Activated CD8-positive, alpha-beta T cell treated with anti-CD3 and anti-CD28 coated beads for 36 hours (primary cell): ENCODE results near the gene TPM3. TPM values are rescaled to one million over a fixed set of nuclear protein-coding genes. Genes with fewer than 3 reads are reported as not detected.
A peak's percentile ranks its signal among the peaks of the same experiment; 100 is the strongest.

Experiments used
- ATAC-seq: fragments of 200-7000 bp; cut with Tn5 transposase; one replicate; pipeline ENCODE4 v1.10.0; 2021; ENCODE audit warnings: mild to moderate bottlenecking, moderate library complexity
- CTCF ChIA-PET: fragments of 350-600 bp; sonication (Branson Sonifier 250); formaldehyde crosslinking; loops from one replicate; lab custom pipeline; 2021; ENCODE audit warnings: antibody characterized with exemption; lab: Charles Lee
- POLR2A ChIA-PET: fragments of 350-600 bp; sonication (Branson Sonifier 250); formaldehyde crosslinking; loops from one replicate; lab custom pipeline; 2021; ENCODE audit warnings: antibody characterized with exemption; lab: Charles Lee
- DNase-seq: peaks from one replicate; pipeline ENCODE4 v3.0.0-alpha.2; 2020
- H3K27ac Mint-ChIP-seq: one replicate; pipeline ENCODE4 v1.8.0; 2021; ENCODE audit warnings: mild to moderate bottlenecking, mixed read lengths
- H3K27me3 Mint-ChIP-seq: one replicate; pipeline ENCODE4 v1.8.0; 2021; ENCODE audit warnings: mixed read lengths
- H3K36me3 Mint-ChIP-seq: one replicate; pipeline ENCODE4 v1.8.0; 2021; ENCODE audit warnings: low read depth, mixed read lengths
- H3K4me1 Mint-ChIP-seq: one replicate; pipeline ENCODE4 v1.8.0; 2021; ENCODE audit warnings: low read depth, mixed read lengths
- H3K4me3 Mint-ChIP-seq: one replicate; pipeline ENCODE4 v1.8.0; 2021; ENCODE audit warnings: mild to moderate bottlenecking, moderate library complexity, mixed read lengths
- H3K9me3 Mint-ChIP-seq: one replicate; pipeline ENCODE4 v1.8.0; 2021; ENCODE audit warnings: mixed read lengths
- intact Hi-C: fragments of 100-400 bp; cut with micrococcal nuclease; formaldehyde crosslinking; loops from one replicate; pipeline ENCODE4 v1.10.0; 2022
- total RNA-seq, 2 experiments: library from RNA; stranded (reverse); gene quantifications; one replicate each; pipeline ENCODE4 v1.2.3, GENCODE V29; 2021
- TF ChIP-seq, protein P1 (sequence below): fragments of 200-600 bp; IDR thresholded peaks from one replicate; pipeline ENCODE4 v1.8.0; 2022; ENCODE audit warnings: antibody characterized with exemption, mild to moderate bottlenecking

TPM3 gene
- total RNA-seq, 2 experiments from 2014 or later: 591 to 597 TPM

DNA sequence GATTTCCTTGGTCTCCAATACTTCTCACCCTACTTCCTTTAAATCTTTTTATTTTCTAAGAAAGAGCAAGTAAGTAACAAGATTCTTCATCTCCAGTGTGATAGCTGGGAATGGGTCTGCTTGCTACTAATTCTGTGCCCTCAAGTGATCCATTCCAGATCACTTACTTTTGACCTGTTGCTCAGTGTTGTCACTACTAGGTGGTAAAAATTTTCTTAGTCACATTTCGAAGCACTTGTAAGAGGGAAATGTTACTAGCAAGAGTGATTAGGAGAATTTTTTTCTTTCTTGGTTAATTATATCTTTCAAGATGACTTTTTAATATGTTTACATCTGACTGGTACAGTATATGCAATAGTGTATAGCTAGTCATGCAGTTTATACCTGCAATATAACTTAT is 31.0 kb upstream of the TPM3 start:
- peaks cover 7% of the 10 kb centered on the region for H3K9me3 Mint-ChIP-seq
- ChIA-PET POLR2A (interaction anchor here (0.6 to 1.5 kb wide), 10 partner anchors 11 to 495 kb away, joined by 3 to 8 read pairs (median 3); partner anchors contain the start of genes INTS3 and JTB), CTCF (interaction anchor here (0.8 to 2.7 kb wide), 6 partner anchors 19 to 113 kb away, joined by 3 to 16 read pairs (median 5); partner anchors contain the start of gene HAX1)
- H3K27me3 Mint-ChIP-seq: no peaks in the 10 kb centered on the region
- DNase-seq (no peak), ATAC-seq (no peak)
- H3K36me3 Mint-ChIP-seq: peaks cover 74% of the 10 kb centered on the region
- peak overlapping the region; percentile 98 for H3K27ac Mint-ChIP-seq
- peaks cover 61% of the 10 kb centered on the region for H3K4me1 Mint-ChIP-seq
- peak overlapping the region; percentile 96 for H3K4me3 Mint-ChIP-seq
- TF ChIP-seq, protein P1, sequence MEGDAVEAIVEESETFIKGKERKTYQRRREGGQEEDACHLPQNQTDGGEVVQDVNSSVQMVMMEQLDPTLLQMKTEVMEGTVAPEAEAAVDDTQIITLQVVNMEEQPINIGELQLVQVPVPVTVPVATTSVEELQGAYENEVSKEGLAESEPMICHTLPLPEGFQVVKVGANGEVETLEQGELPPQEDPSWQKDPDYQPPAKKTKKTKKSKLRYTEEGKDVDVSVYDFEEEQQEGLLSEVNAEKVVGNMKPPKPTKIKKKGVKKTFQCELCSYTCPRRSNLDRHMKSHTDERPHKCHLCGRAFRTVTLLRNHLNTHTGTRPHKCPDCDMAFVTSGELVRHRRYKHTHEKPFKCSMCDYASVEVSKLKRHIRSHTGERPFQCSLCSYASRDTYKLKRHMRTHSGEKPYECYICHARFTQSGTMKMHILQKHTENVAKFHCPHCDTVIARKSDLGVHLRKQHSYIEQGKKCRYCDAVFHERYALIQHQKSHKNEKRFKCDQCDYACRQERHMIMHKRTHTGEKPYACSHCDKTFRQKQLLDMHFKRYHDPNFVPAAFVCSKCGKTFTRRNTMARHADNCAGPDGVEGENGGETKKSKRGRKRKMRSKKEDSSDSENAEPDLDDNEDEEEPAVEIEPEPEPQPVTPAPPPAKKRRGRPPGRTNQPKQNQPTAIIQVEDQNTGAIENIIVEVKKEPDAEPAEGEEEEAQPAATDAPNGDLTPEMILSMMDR: no peak
- intact Hi-C loops: loop anchor here (5.0 kb wide), 2 partner anchors 41 to 49 kb away; partner anchors contain the start of gene HAX1

DNA sequence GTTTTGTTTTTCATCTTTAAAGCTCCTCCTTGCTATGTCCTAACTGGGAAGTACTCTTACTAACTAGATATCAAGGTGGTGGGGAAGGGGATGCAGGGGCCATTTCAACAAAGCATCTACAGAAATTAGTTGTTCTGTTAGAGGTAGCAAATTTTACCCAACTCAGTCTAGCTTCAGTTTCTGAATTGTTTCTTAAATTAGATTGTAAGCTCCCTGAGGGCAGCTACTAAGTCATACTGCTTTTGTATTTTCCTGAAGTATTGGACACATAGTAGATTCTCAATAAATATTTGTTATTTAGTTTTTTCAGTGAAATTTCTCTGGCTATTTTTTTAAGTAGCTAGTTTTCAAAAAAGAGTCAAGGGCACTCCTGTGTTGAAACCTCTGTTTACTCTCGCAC is 30.6 kb upstream of the TPM3 start:
- peaks cover 65% of the 10 kb centered on the region for H3K4me1 Mint-ChIP-seq

DNA sequence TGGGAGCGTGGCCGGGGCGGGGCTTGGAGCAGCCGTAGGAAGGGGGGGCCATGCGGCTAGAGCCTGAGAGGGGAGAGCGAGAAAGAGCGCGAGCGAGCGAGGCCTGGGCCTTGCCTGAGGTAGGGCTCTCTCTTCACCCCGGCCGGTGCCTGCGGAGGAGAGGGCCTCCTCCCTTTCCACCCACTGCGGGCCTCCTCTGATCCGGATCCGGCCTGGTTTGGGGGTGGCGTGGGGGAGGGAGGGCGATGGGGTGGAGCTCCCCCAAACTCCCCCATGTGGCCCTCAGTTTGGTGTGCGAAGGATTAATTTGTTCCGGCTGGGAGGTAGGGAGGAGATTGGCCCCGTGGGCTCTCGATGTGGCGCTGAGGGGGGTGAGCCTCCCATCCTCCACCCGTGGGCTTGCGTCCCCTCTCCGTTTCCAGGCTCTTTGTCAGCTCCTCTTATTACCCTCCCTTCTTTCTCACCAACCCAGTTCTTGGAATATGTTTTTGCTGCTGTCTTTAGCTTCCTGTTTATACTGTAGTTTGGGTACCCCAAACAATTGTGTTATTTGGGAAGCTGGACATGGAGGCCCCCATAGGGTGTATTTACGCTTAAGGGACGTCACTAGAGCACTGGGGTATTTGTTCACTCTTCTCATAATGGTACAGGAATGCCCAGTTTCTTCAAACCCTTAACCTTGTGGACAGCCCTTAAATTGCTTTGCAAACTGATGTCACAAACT is 29.5 kb upstream of the TPM3 start:
- H3K4me1 Mint-ChIP-seq: peaks cover 64% of the 10 kb centered on the region
- DNase-seq (peak; percentile 70), ATAC-seq (peak; percentile 35)
- CTCF ChIA-PET: interaction anchor here (2.5 to 2.7 kb wide), 3 partner anchors 22 to 114 kb away, joined by 7 to 16 read pairs (median 12); partner anchors contain the start of gene HAX1
- POLR2A ChIA-PET: interaction anchor here (0.7 to 4.0 kb wide), 9 partner anchors 8 to 243 kb away, joined by 3 to 22 read pairs (median 3); partner anchors contain the start of gene JTB
- intact Hi-C loops: loop anchor here (5.0 kb wide), 2 partner anchors 39 to 51 kb away; partner anchors contain the start of gene HAX1
- H3K9me3 Mint-ChIP-seq: peaks cover 7% of the 10 kb centered on the region
- H3K27me3 Mint-ChIP-seq: no peaks in the 10 kb centered on the region
- H3K36me3 Mint-ChIP-seq: peaks cover 74% of the 10 kb centered on the region
- peak overlapping the region; percentile 96 for H3K4me3 Mint-ChIP-seq
- TF ChIP-seq, protein P1: no peak
- H3K27ac Mint-ChIP-seq: peak overlapping the region; percentile 98

More for the DNA sequence above, 30.6 kb upstream of the TPM3 start:
- peaks cover 76% of the 10 kb centered on the region for H3K36me3 Mint-ChIP-seq
- DNase-seq (no peak), ATAC-seq (no peak)
- POLR2A ChIA-PET: interaction anchor here (0.6 to 1.5 kb wide), 10 partner anchors 12 to 495 kb away, joined by 3 to 8 read pairs (median 3); partner anchors contain the start of genes INTS3 and JTB
- H3K27ac Mint-ChIP-seq: peak overlapping the region; percentile 98
- CTCF ChIA-PET: interaction anchor here (0.6 to 2.7 kb wide), 6 partner anchors 14 to 113 kb away, joined by 3 to 16 read pairs (median 5); partner anchors contain the start of gene HAX1
- intact Hi-C loops: loop anchor here (5.0 kb wide), 2 partner anchors 40 to 50 kb away; partner anchors contain the start of gene HAX1
- H3K27me3 Mint-ChIP-seq: no peaks in the 10 kb centered on the region
- H3K9me3 Mint-ChIP-seq: peaks cover 7% of the 10 kb centered on the region
- TF ChIP-seq, protein P1: no peak
- peak overlapping the region; percentile 96 for H3K4me3 Mint-ChIP-seq

DNA sequence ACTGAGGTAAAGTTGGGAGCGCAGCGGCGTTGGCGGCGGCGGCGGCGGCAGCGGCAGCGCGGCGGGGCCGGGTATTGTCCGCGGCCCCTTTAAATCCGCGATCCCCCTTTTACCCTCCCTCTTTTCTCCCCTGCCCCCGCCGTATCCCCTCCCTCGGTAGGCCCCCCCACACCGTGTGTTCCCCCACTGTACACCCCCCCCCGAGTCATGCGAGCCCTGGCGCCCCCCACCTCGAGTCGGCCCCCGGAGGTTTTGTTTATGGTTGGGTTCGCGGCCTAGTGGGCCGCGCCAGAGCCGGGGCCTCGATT is 29.0 kb upstream of the TPM3 start:
- intact Hi-C loops: loop anchor here (5.0 kb wide), 2 partner anchors 39 to 51 kb away; partner anchors contain the start of gene HAX1
- TF ChIP-seq, protein P1: no peak
- H3K4me1 Mint-ChIP-seq: peaks cover 64% of the 10 kb centered on the region
- H3K4me3 Mint-ChIP-seq: peak overlapping the region; percentile 96
- peak overlapping the region; percentile 98 for H3K27ac Mint-ChIP-seq
- DNase-seq: no peak
- CTCF ChIA-PET: interaction anchor here (2.6 to 2.7 kb wide), 2 partner anchors 21 to 51 kb away, joined by 10 to 12 read pairs; no protein-coding TSS in a partner anchor
- no peaks in the 10 kb centered on the region for H3K27me3 Mint-ChIP-seq
- POLR2A ChIA-PET: interaction anchor here (0.7 to 4.0 kb wide), 12 partner anchors 10 to 275 kb away, joined by 3 to 22 read pairs (median 4); partner anchors contain the start of gene DENND4B
- H3K36me3 Mint-ChIP-seq: peaks cover 73% of the 10 kb centered on the region
- ATAC-seq: no peak
- H3K9me3 Mint-ChIP-seq: peaks cover 7% of the 10 kb centered on the region
